HL-60/S4 treated with retinoic acid at 250 ng/mL for 4 days and 3 days (cell line): ENCODE data around the gene WDR74.
"Not testable (repeated sequence)": the region's sequence is repeated elsewhere in the genome, so short reads cannot be mapped to it uniquely, and the experiment has no call there.

Source experiments
- in situ Hi-C: fragments of 300-500 bp; cut with MboI; formaldehyde crosslinking; loops from 2 replicates; pipeline ENCODE4 v1.7.0; 2022; ENCODE audit warnings: low sequenced_read_pairs

Gene WDR74

GRCh38 chr11:62842891-62843290 lies 3.5 kb upstream of the WDR74 start:
- in situ Hi-C loops = not testable (repeated sequence)

DNA sequence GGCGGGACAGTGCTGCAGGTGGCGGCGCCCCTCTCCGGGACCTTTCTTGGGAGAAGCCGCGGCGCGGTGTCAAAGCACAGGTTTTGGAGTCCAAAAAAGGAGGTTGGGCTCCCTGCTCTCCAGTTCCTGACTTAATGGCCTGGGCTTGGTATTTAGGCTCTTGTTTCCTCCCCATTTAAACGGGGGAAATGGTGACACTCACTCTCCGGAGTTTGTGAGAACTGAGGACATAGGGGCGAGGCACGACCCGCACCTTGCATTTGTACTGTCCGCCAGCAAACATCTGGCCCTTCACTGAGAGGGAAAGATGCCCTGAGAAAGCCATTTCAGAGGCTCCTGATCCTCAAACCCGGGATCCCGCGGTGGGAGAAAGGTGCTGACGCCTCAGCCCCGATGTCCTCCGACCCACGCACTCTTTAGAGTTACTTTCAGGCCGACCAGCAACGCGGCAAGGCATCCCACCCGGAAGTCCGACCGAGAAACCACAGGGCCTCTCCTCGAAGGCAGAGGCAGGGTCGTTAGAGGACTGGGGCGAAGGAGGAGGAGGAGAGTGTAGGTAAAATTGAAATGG lies 2.9 kb upstream of the WDR74 start:
- in situ Hi-C loops = no loop called here

- in situ Hi-C loops = no loop called here
Observed at GRCh38 chr11:62841361-62842170, 2.2 kb upstream of the WDR74 start.

GRCh38 chr11:62840721-62841360 lies 1.5 kb upstream of the WDR74 start:
- in situ Hi-C loops = not testable (repeated sequence)

- in situ Hi-C loops = no loop called here
Observed at GRCh38 chr11:62835336-62835735, 4.1 kb downstream of the WDR74 start.

DNA sequence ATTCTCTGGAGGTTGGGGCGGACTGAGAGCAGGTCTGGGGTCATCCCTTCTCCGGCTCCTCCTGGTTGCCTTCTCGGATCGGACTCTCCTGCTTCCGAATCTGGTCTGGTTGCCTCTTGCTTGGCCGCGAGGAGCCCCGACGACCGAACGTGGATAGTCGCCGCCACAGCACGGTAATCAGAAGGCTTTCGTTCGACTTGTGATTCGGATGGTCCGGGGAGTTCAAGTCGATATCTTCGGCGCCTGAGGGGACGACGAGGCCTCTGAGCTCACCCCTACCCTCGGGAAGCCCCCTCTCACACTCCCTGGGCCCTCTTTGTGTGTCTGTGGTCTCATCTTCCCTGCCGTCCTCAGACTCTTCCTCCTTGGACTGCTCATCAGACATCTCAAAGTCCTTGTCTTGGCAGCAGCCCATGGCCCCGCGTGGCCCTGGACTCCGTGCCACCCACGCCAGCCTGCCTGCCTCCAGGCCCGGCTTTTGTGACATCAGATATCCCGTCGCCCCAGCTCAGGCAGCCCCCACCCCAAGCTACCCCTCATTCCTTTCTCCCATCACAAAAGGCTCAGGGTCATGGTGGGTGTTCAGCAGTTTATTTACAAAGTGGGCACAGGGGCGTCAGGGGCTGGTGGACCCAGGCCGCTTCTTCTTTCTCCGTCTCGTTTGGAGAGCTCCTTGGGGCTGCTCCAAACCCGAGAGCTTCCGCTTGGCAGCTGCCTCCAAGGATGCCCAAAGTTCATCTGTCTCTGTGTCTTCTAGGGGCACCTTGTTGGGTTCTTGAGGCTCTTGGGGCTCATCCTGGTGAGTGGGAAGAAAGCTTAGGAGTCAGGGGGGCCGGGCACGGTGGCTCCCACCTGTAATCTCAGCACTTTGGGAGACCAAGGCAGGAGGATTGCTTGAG lies 6.8 kb downstream of the WDR74 start, which contains the start of gene TEX54:
Gene TEX54, minus strand, starts transcription at position 506 of the 899 bp plus-strand sequence.
- in situ Hi-C loops = no loop called here

DNA sequence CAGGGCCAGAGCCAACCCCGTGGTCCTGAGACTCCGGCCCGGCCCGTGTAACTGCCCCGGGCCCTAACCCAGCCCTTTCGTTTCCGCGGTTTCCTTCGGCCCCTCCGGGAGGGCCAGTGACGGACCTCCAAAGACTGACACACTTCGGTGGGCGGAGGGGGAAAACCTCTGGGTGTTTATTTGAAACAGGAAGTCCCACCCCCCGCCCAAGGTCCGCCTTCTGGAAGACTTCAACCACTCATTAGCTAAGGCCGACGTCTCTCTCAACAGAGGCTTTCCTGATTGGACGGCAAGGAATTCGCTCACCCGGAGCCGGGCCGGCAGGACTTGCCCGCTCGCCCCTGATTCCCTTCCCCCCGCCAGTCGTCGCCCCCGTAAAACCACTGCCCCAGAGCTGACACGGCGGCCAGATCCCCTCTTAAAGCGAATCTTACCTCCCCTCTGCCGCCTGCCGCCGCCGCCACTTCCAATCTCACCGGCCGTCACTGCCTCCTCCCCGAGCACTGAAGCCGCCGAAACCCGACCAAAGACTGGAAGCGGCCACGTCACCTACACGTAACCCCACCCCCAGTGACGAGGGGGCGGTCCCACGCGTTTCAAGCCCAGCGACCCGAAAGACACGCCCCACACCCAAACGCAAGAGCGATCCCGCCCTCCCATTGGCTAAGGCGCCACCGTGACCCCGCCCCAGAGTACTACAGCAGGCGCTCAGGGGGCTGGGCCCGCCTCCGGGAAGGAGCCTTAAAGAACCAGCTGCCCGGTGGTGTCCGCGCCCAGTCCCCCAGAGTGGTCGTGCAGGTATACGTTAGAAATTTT lies 7.7 kb downstream of the WDR74 start, which contains the start of gene STX5:
Gene STX5, minus strand, starts transcription at position 532 of the 816 bp plus-strand sequence. CDS start 808 bp downstream, outside the sequence.
- in situ Hi-C loops = no loop called here

DNA sequence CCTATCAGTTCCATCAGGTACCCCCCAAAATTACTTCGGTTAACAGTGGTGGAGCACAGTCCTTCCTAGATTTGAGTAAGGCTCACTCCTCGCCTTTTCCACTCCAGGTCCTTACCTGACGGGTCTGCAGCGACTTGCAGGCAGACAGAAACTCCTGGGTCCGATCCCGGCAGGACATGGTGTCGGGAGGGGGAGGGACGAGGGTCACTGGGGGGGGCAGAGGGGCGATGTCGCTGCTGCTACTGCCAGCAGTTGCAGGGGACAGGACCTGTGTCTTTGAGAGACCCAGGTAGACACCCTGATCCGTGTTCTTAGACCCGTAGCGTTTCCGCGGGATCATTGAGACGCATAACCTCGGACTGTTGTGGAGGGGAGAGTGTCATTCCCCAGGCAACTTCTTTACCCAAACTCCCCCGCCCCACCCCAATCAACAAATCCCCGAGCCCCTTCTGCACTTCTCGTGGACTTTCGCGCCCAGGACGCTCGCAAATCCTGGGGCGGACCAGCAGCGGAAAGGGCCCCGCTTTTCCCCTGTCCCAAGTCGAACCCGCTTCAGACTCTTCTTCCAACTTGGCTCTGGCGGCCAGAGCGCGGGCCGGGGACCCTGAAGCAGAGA lies 8.4 kb downstream of the WDR74 start:
- in situ Hi-C loops = no loop called here

- in situ Hi-C loops = not testable (repeated sequence)
Observed at GRCh38 chr11:62828130-62828529, 11.3 kb downstream of the WDR74 start.

DNA sequence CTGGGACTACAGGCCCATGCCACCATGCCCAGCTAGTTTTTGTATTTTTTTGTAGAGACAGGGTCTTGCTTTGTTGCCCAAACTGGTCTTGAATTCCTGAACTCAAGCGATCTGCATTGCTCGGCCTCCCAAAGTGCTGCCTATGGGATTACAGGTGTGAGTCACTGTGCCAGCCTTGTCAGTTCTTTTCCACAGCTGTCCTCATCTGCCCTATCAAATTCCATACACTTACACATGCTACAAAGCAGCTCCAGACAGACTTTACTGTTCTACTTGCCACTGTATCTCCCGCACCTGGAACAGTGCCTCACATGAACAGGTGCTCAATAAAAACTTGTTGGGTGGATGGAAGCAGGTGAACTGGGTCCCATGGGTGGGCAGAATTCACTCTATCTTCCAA lies 15.7 kb downstream of the WDR74 start:
- in situ Hi-C loops = no loop called here

DNA sequence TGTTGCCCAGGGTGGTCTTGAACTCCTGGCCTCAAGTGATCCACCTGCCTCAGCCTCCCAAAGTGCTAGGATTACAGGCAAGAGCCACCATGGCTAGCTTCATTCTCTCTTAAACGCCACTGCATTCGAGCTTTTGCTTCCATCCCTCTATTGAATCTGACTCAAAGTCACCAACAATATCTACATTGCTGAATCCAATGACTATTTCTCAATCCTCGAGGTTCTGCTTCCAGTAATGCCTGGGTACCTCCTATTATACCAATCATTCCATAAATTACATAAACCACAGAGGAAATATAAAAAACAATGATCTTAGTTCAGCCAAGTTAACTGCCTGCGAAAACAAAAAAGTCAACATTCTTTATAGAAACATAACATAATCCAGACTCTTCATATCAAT lies 22.3 kb downstream of the WDR74 start:
- in situ Hi-C loops = no loop called here

GRCh38 chr11:62816557-62816956 lies 22.8 kb downstream of the WDR74 start:
- in situ Hi-C loops = no loop called here

DNA sequence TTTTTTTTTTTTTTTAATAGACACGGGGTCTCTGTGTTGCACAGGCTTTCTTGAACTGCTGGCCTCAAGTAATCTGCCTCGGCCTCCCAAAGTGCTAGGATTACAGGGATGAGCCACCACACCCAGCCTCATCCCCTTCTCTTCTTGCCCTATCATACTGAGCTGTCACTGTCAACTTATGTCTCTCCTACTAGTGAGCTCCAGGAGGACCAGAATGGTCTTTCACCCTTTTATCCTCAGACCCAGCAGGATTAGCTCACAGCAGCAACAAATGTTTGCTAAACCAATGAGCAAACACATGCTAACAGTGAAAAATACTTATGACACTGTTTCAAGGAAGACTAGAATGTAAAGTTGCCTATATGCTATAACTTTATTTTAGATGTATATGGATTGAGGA lies 27.7 kb downstream of the WDR74 start:
- in situ Hi-C loops = no loop called here

DNA sequence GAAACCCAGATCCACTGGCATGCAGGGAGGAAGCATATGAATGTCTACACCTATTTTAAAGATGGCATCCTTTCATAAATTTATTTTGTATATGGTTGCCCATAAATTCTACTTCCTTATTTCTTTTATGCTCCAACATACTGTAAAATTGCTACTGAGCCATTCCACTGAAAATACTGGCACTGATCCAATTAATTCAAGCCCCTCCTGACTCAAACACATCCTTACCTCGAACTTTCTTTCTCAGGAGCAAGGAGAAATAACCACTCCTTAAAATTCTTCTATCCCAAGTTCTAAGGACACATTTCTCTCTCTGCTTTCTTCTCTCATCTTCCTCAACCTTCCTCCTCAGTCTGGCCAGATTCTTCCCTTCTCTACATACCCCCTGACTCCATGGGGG lies 28.6 kb downstream of the WDR74 start:
- in situ Hi-C loops = no loop called here

- in situ Hi-C loops = no loop called here
Observed at GRCh38 chr11:62806611-62807121, 32.7 kb downstream of the WDR74 start.

GRCh38 chr11:62805961-62806441 lies 33.4 kb downstream of the WDR74 start:
- in situ Hi-C loops = no loop called here

DNA sequence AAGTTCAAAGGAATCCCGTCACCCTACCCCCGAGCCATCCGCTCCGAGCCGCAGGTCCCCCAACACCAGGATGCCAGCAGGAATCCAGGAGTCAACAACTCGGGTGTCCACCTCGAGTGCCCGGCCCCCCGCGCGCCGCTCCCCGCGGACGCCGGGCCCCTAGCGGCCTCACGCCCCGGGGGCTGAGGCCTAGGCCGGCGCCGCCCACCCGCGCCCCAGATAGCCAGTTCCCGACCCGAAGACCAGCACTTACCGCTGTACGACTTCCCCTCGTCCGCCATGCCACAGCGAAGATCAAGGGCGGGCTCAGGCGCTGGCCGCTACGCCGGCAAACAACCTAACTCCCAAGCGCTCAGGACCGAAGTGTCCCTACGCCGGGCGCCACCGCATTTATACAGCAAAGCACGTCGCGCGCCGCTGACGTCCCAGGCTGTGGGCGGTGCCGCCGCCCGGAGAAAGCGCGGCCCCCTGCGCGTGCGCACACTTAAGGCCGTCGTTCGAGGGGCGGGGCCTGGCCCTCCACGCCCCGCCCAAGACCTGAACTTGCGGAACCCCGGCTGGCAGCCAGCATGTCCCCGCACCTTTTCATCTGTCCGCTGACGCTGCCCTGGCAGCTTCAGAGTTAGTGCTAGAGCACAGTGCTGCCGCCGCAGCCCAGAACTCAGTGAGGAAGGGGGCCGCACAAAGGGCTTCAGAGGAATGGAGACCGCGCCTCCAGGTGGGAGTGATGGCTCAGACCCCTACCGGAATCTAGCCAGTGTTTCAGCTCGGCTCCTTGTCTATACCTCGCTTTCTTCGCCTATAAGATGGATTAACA lies 34.1 kb downstream of the WDR74 start, which contains the start of gene NXF1:
Gene NXF1, minus strand, starts transcription at position 365 of the 817 bp plus-strand sequence. Its CDS starts 84 bp downstream, at position 281.
- in situ Hi-C loops = no loop called here
